ENCODE results near the gene RBMXL3. TPM values are rescaled to one million over a fixed set of nuclear protein-coding genes. Genes with fewer than 3 reads are reported as not detected.

The RBMXL3 gene
- total RNA-seq, 1 experiment from 2014 or later, result not detected

- Histone ChIP-seq H2BK12ac (ENCODE audit: insufficient read length, low read depth, low read length) (no peak overlapping the region), H2BK15ac (ENCODE audit: low read depth, low read length) (no peak overlapping the region), H3K23me2 (ENCODE audit: insufficient read length, low read depth, low read length, poor library complexity, severe bottlenecking) (no peaks in the 10 kb centered on the region), H4K91ac (ENCODE audit: insufficient read length, low read depth, low read length) (no peak overlapping the region), H4K8ac (replicated peaks; ENCODE audit: insufficient read length, low read depth, low read length) (no peak overlapping the region), H3K27ac (ENCODE audit: insufficient read length, low read depth, low read length) (no peak overlapping the region), H2AFZ (ENCODE audit: low read length) (no peak overlapping the region), H2BK20ac (ENCODE audit: low read depth, low read length, poor library complexity, severe bottlenecking) (no peak overlapping the region), H3K9me3 (ENCODE audit: control insufficient read depth, low read depth, low read length) (no peaks in the 10 kb centered on the region), H3K14ac (ENCODE audit: insufficient read depth, low read length) (no peak overlapping the region), H4K20me1 (ENCODE audit: control insufficient read depth, insufficient read depth, insufficient read length) (no peaks in the 10 kb centered on the region), H2BK5ac (ENCODE audit: insufficient read length, low read length) (no peak overlapping the region), H3K4me2 (ENCODE audit: insufficient read depth, insufficient read length, low read length) (no peak overlapping the region), H3K4me1 (ENCODE audit: insufficient read depth, low read length) (peaks cover 4% of the 10 kb centered on the region; the same call in 1 of the 2 replicates), H3K27me3 (ENCODE audit: insufficient read depth, low read length) (no peaks in the 10 kb centered on the region), H2BK120ac (ENCODE audit: low read depth, low read length, poor library complexity, severe bottlenecking) (no peak overlapping the region), H4K5ac (ENCODE audit: insufficient read length, low read depth, low read length) (no peak overlapping the region), H3K4ac (ENCODE audit: low read depth, low read length) (no peak overlapping the region), H3K9ac (ENCODE audit: extremely low read depth, insufficient read length, low read length) (no peak overlapping the region), H2AK5ac (ENCODE audit: insufficient read length, low read length) (no peak overlapping the region), H3K18ac (ENCODE audit: insufficient read length, low read depth, low read length) (no peak overlapping the region), H3K79me1 (ENCODE audit: insufficient read depth, low read depth, low read length, poor library complexity, severe bottlenecking) (no peaks in the 10 kb centered on the region), H3K23ac (ENCODE audit: insufficient read length, low read depth, low read length) (no peak overlapping the region), H3K56ac (ENCODE audit: insufficient read length, low read depth, low read length) (no peak overlapping the region), H3T11ph (ENCODE audit: low read length) (no peak overlapping the region), H3K79me2 (ENCODE audit: insufficient read depth, low read length) (no peaks in the 10 kb centered on the region)
- TF ChIP-seq, protein P1, sequence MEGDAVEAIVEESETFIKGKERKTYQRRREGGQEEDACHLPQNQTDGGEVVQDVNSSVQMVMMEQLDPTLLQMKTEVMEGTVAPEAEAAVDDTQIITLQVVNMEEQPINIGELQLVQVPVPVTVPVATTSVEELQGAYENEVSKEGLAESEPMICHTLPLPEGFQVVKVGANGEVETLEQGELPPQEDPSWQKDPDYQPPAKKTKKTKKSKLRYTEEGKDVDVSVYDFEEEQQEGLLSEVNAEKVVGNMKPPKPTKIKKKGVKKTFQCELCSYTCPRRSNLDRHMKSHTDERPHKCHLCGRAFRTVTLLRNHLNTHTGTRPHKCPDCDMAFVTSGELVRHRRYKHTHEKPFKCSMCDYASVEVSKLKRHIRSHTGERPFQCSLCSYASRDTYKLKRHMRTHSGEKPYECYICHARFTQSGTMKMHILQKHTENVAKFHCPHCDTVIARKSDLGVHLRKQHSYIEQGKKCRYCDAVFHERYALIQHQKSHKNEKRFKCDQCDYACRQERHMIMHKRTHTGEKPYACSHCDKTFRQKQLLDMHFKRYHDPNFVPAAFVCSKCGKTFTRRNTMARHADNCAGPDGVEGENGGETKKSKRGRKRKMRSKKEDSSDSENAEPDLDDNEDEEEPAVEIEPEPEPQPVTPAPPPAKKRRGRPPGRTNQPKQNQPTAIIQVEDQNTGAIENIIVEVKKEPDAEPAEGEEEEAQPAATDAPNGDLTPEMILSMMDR (conservative IDR thresholded peaks at IDR 0.05), result no peak
- H3K36me3 Mint-ChIP-seq (ENCODE audit: insufficient read depth in 1 of 3, low read depth in 3 of 3), result peaks cover 0 to 17% (median 2%) of the 10 kb centered on the region in 3 experiments; a peak in 4 of 7 replicates
- peak overlapping the region in 1 of 3 experiments; percentile 67; a peak in 1 of 7 replicates for H3K27ac Mint-ChIP-seq
- no CpG with 5 or more reads among the region's 3 CpGs for WGBS (ENCODE audit: extremely low coverage, insufficient read length, low lambda C conversion rate)
- no peak for DNase-seq
- no peak overlapping the region for H3K4me3 Mint-ChIP-seq
- H3K9me3 Mint-ChIP-seq, result no peaks in the 10 kb centered on the region; a peak in 2 of 5 replicates
- H3K27me3 Mint-ChIP-seq (ENCODE audit: low read depth), result no peaks in the 10 kb centered on the region; the same call in 1 of the 2 replicates
- peaks cover 29 to 54% of the 10 kb centered on the region in 2 experiments for H3K4me1 Mint-ChIP-seq
Measured at GRCh38 chrX:115174548-115174947, 14.7 kb upstream of the RBMXL3 start.
